Loucy (cell line): ENCODE measurements around the gene SLC22A25.

Experiments
- H2AFZ ChIP-seq: fragments of 200-600 bp; sonication (generic); 2 replicates; pipeline ENCODE4 v1.6.0; 2016; ENCODE audit warnings: antibody characterized with exemption, mild to moderate bottlenecking, low read length, moderate library complexity
- H3F3A ChIP-seq: fragments of 200-600 bp; 2 replicates; pipeline ENCODE4 v1.6.0; 2016; ENCODE audit warnings: antibody characterized with exemption, low read depth, mild to moderate bottlenecking
- H3K27me3 ChIP-seq: fragments of 200-600 bp; sonication (generic); 2 replicates; pipeline ENCODE4 v1.6.1; 2014; ENCODE audit warnings: low read length, mild to moderate bottlenecking; ENCODE audit not compliant: insufficient read depth, poor library complexity, severe bottlenecking
- H3K36me3 ChIP-seq: fragments of 200-600 bp; sonication (generic); 2 replicates; pipeline ENCODE4 v1.6.1; 2016; ENCODE audit warnings: low read length; ENCODE audit not compliant: insufficient read depth
- H3K4me1 ChIP-seq: fragments of 200-600 bp; sonication (generic); 2 replicates; pipeline ENCODE4 v1.5.1; 2014; ENCODE audit warnings: low read length, mild to moderate bottlenecking; ENCODE audit not compliant: insufficient read depth, poor library complexity, severe bottlenecking
- H3K4me2 ChIP-seq: fragments of 200-600 bp; sonication (generic); 2 replicates; pipeline ENCODE4 v1.6.0; 2014; ENCODE audit warnings: antibody characterized with exemption, low read length, low read depth, mild to moderate bottlenecking; ENCODE audit not compliant: poor library complexity, severe bottlenecking
- H3K4me3 ChIP-seq: fragments of 200-600 bp; sonication (generic); 2 replicates; pipeline ENCODE4 v1.5.1; 2014; ENCODE audit warnings: low read length, mild to moderate bottlenecking, mixed read lengths; ENCODE audit not compliant: poor library complexity, severe bottlenecking
- H3K79me2 ChIP-seq: fragments of 200-600 bp; sonication (generic); 2 replicates; pipeline ENCODE4 v1.6.1; 2014; ENCODE audit warnings: low read length; ENCODE audit not compliant: insufficient read depth
- H3K9ac ChIP-seq: fragments of 200-600 bp; sonication (generic); 2 replicates; pipeline ENCODE4 v1.6.0; 2014; ENCODE audit warnings: mild to moderate bottlenecking, low read depth, low read length, moderate library complexity; ENCODE audit not compliant: poor library complexity, severe bottlenecking
- H3K9me2 ChIP-seq: fragments of 200-600 bp; sonication (generic); replicated peaks from 2 replicates; pipeline ENCODE4 v1.6.1; 2016; ENCODE audit warnings: low read depth, low read length, mixed read lengths
- H3K9me3 ChIP-seq: fragments of 200-600 bp; sonication (generic); 2 replicates; pipeline ENCODE4 v1.6.1; 2014; ENCODE audit warnings: mild to moderate bottlenecking, antibody characterized with exemption, low read length, low read depth; ENCODE audit not compliant: insufficient read depth
- H4K20me1 ChIP-seq: fragments of 200-600 bp; sonication (generic); 2 replicates; pipeline ENCODE4 v1.6.0; 2014; ENCODE audit warnings: antibody characterized with exemption, low read length, mild to moderate bottlenecking; ENCODE audit not compliant: insufficient read depth, poor library complexity, severe bottlenecking
- CTCF ChIP-seq: fragments of 200-600 bp; sonication (generic); conservative IDR thresholded peaks from 2 replicates; pipeline ENCODE4 v1.5.1; 2014; ENCODE audit warnings: mild to moderate bottlenecking, antibody characterized with exemption, low read length
- EZH2phosphoT487 ChIP-seq: fragments of 200-600 bp; IDR thresholded peaks from 2 replicates; pipeline ENCODE4 v1.6.1; 2018; ENCODE audit warnings: antibody characterized with exemption, mild to moderate bottlenecking, moderate library complexity, borderline replicate concordance

SLC22A25 gene

DNA sequence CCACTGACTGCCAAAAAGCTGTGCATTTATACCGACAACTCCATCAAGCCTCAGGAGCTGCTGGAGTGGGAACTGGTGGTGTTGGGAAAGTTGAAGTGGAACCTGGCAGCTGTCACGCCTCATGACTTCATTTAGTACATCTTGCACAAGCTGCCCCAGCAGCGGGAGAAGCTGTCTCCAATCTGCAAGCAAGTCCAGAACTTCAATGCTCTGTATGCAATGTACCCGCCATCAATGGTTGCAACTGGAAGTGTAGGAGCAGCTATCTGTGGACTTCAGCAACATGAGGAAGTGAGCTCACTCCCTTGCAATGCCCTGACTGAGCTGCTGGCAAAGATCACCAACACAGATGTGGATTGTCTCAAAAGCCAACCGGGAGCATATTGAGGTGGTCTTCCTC, at the start of gene SLC22A25:
Gene SLC22A25, minus strand, starts transcription at position 67 of the 400 bp plus-strand sequence. CDS start 13,947 bp downstream, outside the sequence.
- H3K9me3 ChIP-seq, result no peaks in the 10 kb centered on the region
- H3K36me3 ChIP-seq, result no peaks in the 10 kb centered on the region
- peak within 1 kb of the TSS; percentile 13 for H3K4me2 ChIP-seq
- H3K27me3 ChIP-seq, result no peaks in the 10 kb centered on the region
- no peaks in the 10 kb centered on the region for H3K9me2 ChIP-seq
- no peaks in the 10 kb centered on the region for H3F3A ChIP-seq
- no peak within 1 kb of the TSS for H2AFZ ChIP-seq
- no peaks in the 10 kb centered on the region for H3K4me1 ChIP-seq
- H3K4me3 ChIP-seq, result no peak within 1 kb of the TSS
- H4K20me1 ChIP-seq, result no peaks in the 10 kb centered on the region
- H3K79me2 ChIP-seq, result no peaks in the 10 kb centered on the region
- no peak within 1 kb of the TSS for H3K9ac ChIP-seq
- TF ChIP-seq EZH2phosphoT487 (no peak), CTCF (no peak)

DNA sequence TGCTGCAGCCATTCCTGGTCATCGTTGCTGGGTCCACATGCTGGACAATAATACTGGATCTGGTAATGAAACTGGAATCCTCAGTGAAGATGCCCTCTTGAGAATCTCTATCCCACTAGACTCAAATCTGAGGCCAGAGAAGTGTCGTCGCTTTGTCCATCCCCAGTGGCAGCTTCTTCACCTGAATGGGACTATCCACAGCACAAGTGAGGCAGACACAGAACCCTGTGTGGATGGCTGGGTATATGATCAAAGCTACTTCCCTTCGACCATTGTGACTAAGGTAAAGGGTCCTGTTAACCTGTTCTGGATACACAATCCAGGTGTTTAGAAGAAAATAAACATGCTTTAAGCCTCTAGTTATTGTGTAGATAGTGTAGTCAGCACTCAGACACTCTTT, 46.9 kb upstream of the SLC22A25 start:
- no peaks in the 10 kb centered on the region for H3K4me1 ChIP-seq
- H3K9me2 ChIP-seq, result no peaks in the 10 kb centered on the region
- no peaks in the 10 kb centered on the region for H3F3A ChIP-seq
- no peaks in the 10 kb centered on the region for H4K20me1 ChIP-seq
- no peak overlapping the region for H3K9ac ChIP-seq
- no peak overlapping the region for H2AFZ ChIP-seq
- no peaks in the 10 kb centered on the region for H3K27me3 ChIP-seq
- no peak overlapping the region for H3K4me3 ChIP-seq
- H3K4me2 ChIP-seq, result no peak overlapping the region
- no peaks in the 10 kb centered on the region for H3K36me3 ChIP-seq
- no peaks in the 10 kb centered on the region for H3K79me2 ChIP-seq
- no peaks in the 10 kb centered on the region for H3K9me3 ChIP-seq
- TF ChIP-seq EZH2phosphoT487, result no peak
- TF ChIP-seq CTCF, result no peak

DNA sequence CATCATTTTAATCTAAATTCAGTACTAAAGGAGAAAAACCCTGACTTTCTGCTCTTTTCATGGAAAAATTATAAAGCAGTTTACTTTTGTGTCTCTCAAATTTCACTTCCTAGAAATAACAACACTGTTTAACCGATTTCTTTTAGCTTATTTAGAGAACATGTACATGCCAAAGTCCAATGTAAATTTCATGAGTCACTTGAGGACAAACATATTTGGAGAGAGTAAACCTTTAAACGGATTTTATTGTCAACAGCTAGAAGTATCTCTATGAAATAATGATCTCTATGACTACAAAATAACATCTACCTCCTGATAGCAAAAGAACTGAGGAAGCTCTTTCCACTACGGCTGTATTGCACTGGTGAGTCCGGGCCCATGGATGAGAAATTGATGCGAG, 46.3 kb upstream of the SLC22A25 start:
- H3K9me3 ChIP-seq, result no peaks in the 10 kb centered on the region
- no peaks in the 10 kb centered on the region for H3K36me3 ChIP-seq
- H3K4me1 ChIP-seq, result no peaks in the 10 kb centered on the region
- no peaks in the 10 kb centered on the region for H3K79me2 ChIP-seq
- no peak overlapping the region for H3K9ac ChIP-seq
- no peak overlapping the region for H3K4me3 ChIP-seq
- H3F3A ChIP-seq, result no peaks in the 10 kb centered on the region
- no peaks in the 10 kb centered on the region for H3K27me3 ChIP-seq
- no peak overlapping the region for H2AFZ ChIP-seq
- no peaks in the 10 kb centered on the region for H3K9me2 ChIP-seq
- TF ChIP-seq CTCF, result no peak
- TF ChIP-seq EZH2phosphoT487, result no peak
- H4K20me1 ChIP-seq, result no peaks in the 10 kb centered on the region
- H3K4me2 ChIP-seq, result no peak overlapping the region
